Right lobe of liver (tissue), 4 donors: ENCODE measurements around the gene UBALD1.

ENCODE experiments used
- CTCF ChIP-seq, 4 donors: fragments of 200-600 bp in 3 of 4; fragments of 450-650 bp in 1 of 4; IDR thresholded peaks; one replicate each; pipeline versions ENCODE4 v1.5.1 to v1.8.0; 2016 to 2022; ENCODE audit warnings: antibody characterized with exemption in 4 of 4, mild to moderate bottlenecking in 2 of 4
- POLR2A ChIP-seq: fragments of 450-650 bp; IDR thresholded peaks from one replicate; pipeline ENCODE4 v1.6.1; 2017; ENCODE audit warnings: antibody characterized with exemption, mild to moderate bottlenecking
- donor health status: DM: no; HTN: no; CAD: no.
- donor health status: DM: no; HTN: no; CAD: no.
- donor health status: DM: no; HTN: yes; CAD: no.

- TF ChIP-seq CTCF (IDR thresholded peaks at IDR 0.05) (no peak), POLR2A (no peak)
These were observed 22.8 kb downstream of the UBALD1 start for GRCh38 chr16:4591706-4592470.
